Astrocyte (in vitro differentiated cells and primary cell): ENCODE data around the gene TRIM44. TPM values are rescaled to one million over a fixed set of nuclear protein-coding genes. Genes with fewer than 3 reads are reported as not detected.

Experiments used
- DNase-seq: peaks from one replicate; pipeline ENCODE4 v3.0.0-alpha.2; 2010; ENCODE audit warnings: low read depth
- FAIRE-seq: peaks from 2 replicates; lab custom pipeline; 2011; peaks lifted over from hg19 to GRCh38; lab: Jason Lieb, UNC
- H2AFZ ChIP-seq: 2 replicates; pipeline ENCODE4 v1.6.0; 2012; ENCODE audit warnings: low read depth, low read length, inconsistent platforms
- H3K27ac ChIP-seq: 2 replicates; pipeline ENCODE4 v1.5.1; 2011; ENCODE audit warnings: low read depth, low read length, inconsistent platforms
- H3K27me3 ChIP-seq: 2 replicates; pipeline ENCODE4 v1.6.0; 2011; ENCODE audit warnings: low read length, inconsistent platforms; ENCODE audit not compliant: insufficient read depth
- H3K36me3 ChIP-seq: 2 replicates; pipeline ENCODE4 v1.5.1; 2011; ENCODE audit warnings: low read length, inconsistent platforms; ENCODE audit not compliant: insufficient read depth
- H3K4me1 ChIP-seq: 2 replicates; pipeline ENCODE4 v1.5.1; 2011; ENCODE audit warnings: low read length, inconsistent platforms; ENCODE audit not compliant: insufficient read depth
- H3K4me2 ChIP-seq: 2 replicates; pipeline ENCODE4 v1.6.0; 2012; ENCODE audit warnings: low read length, inconsistent platforms
- H3K4me3 ChIP-seq: 2 replicates; pipeline ENCODE4 v1.5.1; 2011; ENCODE audit warnings: low read depth, mild to moderate bottlenecking, low read length, inconsistent platforms; ENCODE audit not compliant: insufficient read depth
- H3K79me2 ChIP-seq: 2 replicates; pipeline ENCODE4 v1.6.0; 2012; ENCODE audit warnings: mild to moderate bottlenecking, low read length, inconsistent platforms; ENCODE audit not compliant: insufficient read depth
- H3K9ac ChIP-seq: 2 replicates; pipeline ENCODE4 v1.6.0; 2012; ENCODE audit warnings: mild to moderate bottlenecking, low read length, inconsistent platforms
- H3K9me3 ChIP-seq: 2 replicates; pipeline ENCODE4 v1.5.1; 2012; ENCODE audit warnings: low read depth, mild to moderate bottlenecking, low read length, inconsistent platforms; ENCODE audit not compliant: insufficient read depth
- H4K20me1 ChIP-seq: 2 replicates; pipeline ENCODE4 v1.6.0; 2012; ENCODE audit warnings: low read length, inconsistent platforms; ENCODE audit not compliant: insufficient read depth
- H3K27ac Mint-ChIP-seq: one replicate; pipeline ENCODE4 v1.8.0; 2021; ENCODE audit warnings: mild to moderate bottlenecking, mixed read lengths; ENCODE audit not compliant: unreplicated experiment
- H3K27me3 Mint-ChIP-seq: one replicate; pipeline ENCODE4 v1.8.0; 2021; ENCODE audit warnings: low read depth, mixed read lengths; ENCODE audit not compliant: unreplicated experiment
- H3K36me3 Mint-ChIP-seq: one replicate; pipeline ENCODE4 v1.8.0; 2021; ENCODE audit warnings: low read depth, mixed read lengths; ENCODE audit not compliant: unreplicated experiment
- H3K4me1 Mint-ChIP-seq: one replicate; pipeline ENCODE4 v1.8.0; 2021; ENCODE audit warnings: low read depth, mixed read lengths; ENCODE audit not compliant: unreplicated experiment
- H3K4me3 Mint-ChIP-seq: one replicate; pipeline ENCODE4 v1.8.0; 2021; ENCODE audit warnings: mild to moderate bottlenecking, moderate library complexity, mixed read lengths; ENCODE audit not compliant: unreplicated experiment
- H3K9me3 Mint-ChIP-seq: one replicate; pipeline ENCODE4 v1.8.0; 2021; ENCODE audit warnings: mild to moderate bottlenecking, mixed read lengths; ENCODE audit not compliant: unreplicated experiment
- CTCF ChIP-seq: IDR thresholded peaks from 2 replicates; pipeline ENCODE4 v1.5.1; 2011; ENCODE audit warnings: low read depth, mild to moderate bottlenecking, inconsistent platforms, low read length, moderate library complexity; ENCODE audit not compliant: insufficient read depth
- EZH2 ChIP-seq: IDR thresholded peaks from 2 replicates; pipeline ENCODE4 v1.6.1; 2012; ENCODE audit warnings: mild to moderate bottlenecking, low read length, inconsistent platforms; ENCODE audit not compliant: insufficient read depth
- total RNA-seq: library from RNA; stranded (reverse); gene quantifications from 2 replicates; pipeline ENCODE4 v1.2.1, GENCODE V29; 2021

TRIM44 gene
- total RNA-seq, 1 donor from 2014 or later: 61.0 TPM

- peaks cover 55% of the 10 kb centered on the region for H3K4me1 Mint-ChIP-seq
- Histone ChIP-seq H2AFZ (no peak overlapping the region), H3K27me3 (no peaks in the 10 kb centered on the region), H4K20me1 (peaks cover 52% of the 10 kb centered on the region), H3K27ac (no peak overlapping the region), H3K4me2 (peak overlapping the region; percentile 32), H3K79me2 (peaks cover 19% of the 10 kb centered on the region), H3K36me3 (no peaks in the 10 kb centered on the region), H3K4me1 (peaks cover 30% of the 10 kb centered on the region), H3K9me3 (no peaks in the 10 kb centered on the region), H3K4me3 (no peak overlapping the region), H3K9ac (no peak overlapping the region)
- H3K9me3 Mint-ChIP-seq: no peaks in the 10 kb centered on the region
- FAIRE-seq: no peak
- TF ChIP-seq EZH2 (no peak), CTCF (no peak)
- H3K36me3 Mint-ChIP-seq: peaks cover 3% of the 10 kb centered on the region
- no peaks in the 10 kb centered on the region for H3K27me3 Mint-ChIP-seq
- no peak for DNase-seq
- no peak overlapping the region for H3K4me3 Mint-ChIP-seq
- H3K27ac Mint-ChIP-seq: peak overlapping the region; percentile 4
Observed at GRCh38 chr11:35794333-35794732, 131.8 kb downstream of the TRIM44 start.

GRCh38 chr11:35794850-35795249 is 132.3 kb downstream of the TRIM44 start:
- Histone ChIP-seq H3K9ac (no peak overlapping the region), H3K4me2 (peak overlapping the region; percentile 32), H2AFZ (no peak overlapping the region), H3K4me3 (no peak overlapping the region), H3K4me1 (peaks cover 30% of the 10 kb centered on the region), H3K27ac (no peak overlapping the region), H3K27me3 (no peaks in the 10 kb centered on the region), H4K20me1 (peaks cover 47% of the 10 kb centered on the region), H3K9me3 (no peaks in the 10 kb centered on the region), H3K36me3 (no peaks in the 10 kb centered on the region), H3K79me2 (peaks cover 24% of the 10 kb centered on the region)
- no peak for FAIRE-seq
- DNase-seq: peak; percentile 75
- Mint-ChIP-seq H3K27me3 (no peaks in the 10 kb centered on the region), H3K4me1 (peaks cover 55% of the 10 kb centered on the region), H3K9me3 (peaks cover 1% of the 10 kb centered on the region), H3K27ac (peak overlapping the region; percentile 49), H3K4me3 (no peak overlapping the region), H3K36me3 (peaks cover 3% of the 10 kb centered on the region)
- TF ChIP-seq EZH2 (no peak), CTCF (no peak)

- H3K27me3 Mint-ChIP-seq: no peaks in the 10 kb centered on the region
- H3K4me1 ChIP-seq: peaks cover 30% of the 10 kb centered on the region
- peaks cover 55% of the 10 kb centered on the region for H3K4me1 Mint-ChIP-seq
- peak overlapping the region; percentile 62 for H3K4me2 ChIP-seq
- H4K20me1 ChIP-seq: peaks cover 31% of the 10 kb centered on the region
- no peaks in the 10 kb centered on the region for H3K36me3 ChIP-seq
- TF ChIP-seq EZH2 (no peak), CTCF (no peak)
- H3K27me3 ChIP-seq: no peaks in the 10 kb centered on the region
- peaks cover 3% of the 10 kb centered on the region for H3K36me3 Mint-ChIP-seq
- peaks cover 26% of the 10 kb centered on the region for H3K79me2 ChIP-seq
- no peaks in the 10 kb centered on the region for H3K9me3 ChIP-seq
- H2AFZ ChIP-seq: no peak overlapping the region
- no peak overlapping the region for H3K4me3 Mint-ChIP-seq
- H3K9me3 Mint-ChIP-seq: peaks cover 1% of the 10 kb centered on the region
- DNase-seq: no peak
- no peak overlapping the region for H3K9ac ChIP-seq
- no peak overlapping the region for H3K27ac ChIP-seq
- H3K4me3 ChIP-seq: no peak overlapping the region
- H3K27ac Mint-ChIP-seq: peak overlapping the region; percentile 7
- FAIRE-seq: no peak
Observed at GRCh38 chr11:35796562-35796961, 134.0 kb downstream of the TRIM44 start.
